Suprapubic skin (tissue), 3 donors: Measurements from ENCODE around the gene DCTPP1.

Experiments used
- CTCF ChIP-seq, 2 donors: fragments of 200-600 bp in 1 of 2; fragments of 450-650 bp in 1 of 2; sonication (generic) in 1 of 2; IDR thresholded peaks; one replicate each; pipeline ENCODE4 v1.5.1; 2016 to 2019; ENCODE audit warnings: antibody characterized with exemption in 2 of 2, mild to moderate bottlenecking in 1 of 2, moderate library complexity in 1 of 2
- EP300 ChIP-seq: sonication (generic); formaldehyde crosslinking; IDR thresholded peaks from one replicate; pipeline ENCODE4 v1.6.1; 2017; ENCODE audit warnings: antibody characterized with exemption
- POLR2A ChIP-seq, 2 donors: fragments of 450-650 bp; IDR thresholded peaks; one replicate each; pipeline ENCODE4 v1.6.1; 2017; ENCODE audit warnings: antibody characterized with exemption in 2 of 2, mild to moderate bottlenecking in 2 of 2, moderate library complexity in 2 of 2

- TF ChIP-seq CTCF (IDR thresholded peaks at IDR 0.05) (peak in 1 of 2 donors; percentile 24), EP300 (no peak), POLR2A (IDR thresholded peaks at IDR 0.05) (peak in 1 of 2 donors; percentile 30)
These were observed 34.5 kb downstream of the DCTPP1 start, which contains the start of gene ZNF48 for GRCh38 chr16:30395155-30395991.
